Activated CD4-positive, alpha-beta T cell treated with anti-CD3 and anti-CD28 coated beads, Interleukin-2, amount 50 U/mL, for 24 hours (primary cell): Measurements from ENCODE around the gene SH3BP4.

Experiments
- DNase-seq, 2 donors: peaks; one replicate each; pipeline ENCODE4 v3.0.0-alpha.2; 2020; ENCODE audit warnings: low read depth in 1 of 2, low spot score in 1 of 2

The SH3BP4 gene

GRCh38 chr2:234964631-234965461 is 13.0 kb downstream of the SH3BP4 start:
- DNase-seq = no peak

- no peak for DNase-seq
Measured at GRCh38 chr2:234966340-234966739, 14.5 kb downstream of the SH3BP4 start.

- DNase-seq = no peak
Measured at GRCh38 chr2:234967201-234967869, 15.5 kb downstream of the SH3BP4 start.

- no peak for DNase-seq
Measured at GRCh38 chr2:234967870-234968208, 16.0 kb downstream of the SH3BP4 start.

- DNase-seq = no peak
Measured at GRCh38 chr2:234968631-234969305, 17.0 kb downstream of the SH3BP4 start.

GRCh38 chr2:234969306-234970098 is 17.7 kb downstream of the SH3BP4 start:
- DNase-seq = no peak

GRCh38 chr2:234970099-234970440 is 18.3 kb downstream of the SH3BP4 start:
- DNase-seq = no peak

GRCh38 chr2:234970477-234970882 is 18.7 kb downstream of the SH3BP4 start:
- DNase-seq = no peak

GRCh38 chr2:234971496-234971895 is 19.7 kb downstream of the SH3BP4 start:
- DNase-seq = no peak

- no peak for DNase-seq
Measured at GRCh38 chr2:234973008-234973407, 21.2 kb downstream of the SH3BP4 start.

GRCh38 chr2:234974501-234975385 is 22.9 kb downstream of the SH3BP4 start:
- DNase-seq = no peak

- DNase-seq = no peak
Measured at GRCh38 chr2:234975611-234976010, 23.8 kb downstream of the SH3BP4 start.

- DNase-seq = no peak
Measured at GRCh38 chr2:234976479-234977227, 24.8 kb downstream of the SH3BP4 start.

- DNase-seq = no peak
Measured at GRCh38 chr2:234977228-234977679, 25.4 kb downstream of the SH3BP4 start.

- no peak for DNase-seq
Measured at GRCh38 chr2:234978466-234979203, 26.8 kb downstream of the SH3BP4 start.

- no peak for DNase-seq
Measured at GRCh38 chr2:234979204-234980167, 27.7 kb downstream of the SH3BP4 start.

GRCh38 chr2:234980451-234981187 is 28.8 kb downstream of the SH3BP4 start:
- no peak for DNase-seq
